ENCODE measurements around the gene GNPTG. TPM values are rescaled to one million over a fixed set of nuclear protein-coding genes. Genes with fewer than 3 reads are reported as not detected.

Gene GNPTG
- total and polyA plus RNA-seq, 2 donors (not counting 3 experiments of a cell fraction or from before 2014, with no cell fraction given) = 51.6 to 109 TPM

DNA sequence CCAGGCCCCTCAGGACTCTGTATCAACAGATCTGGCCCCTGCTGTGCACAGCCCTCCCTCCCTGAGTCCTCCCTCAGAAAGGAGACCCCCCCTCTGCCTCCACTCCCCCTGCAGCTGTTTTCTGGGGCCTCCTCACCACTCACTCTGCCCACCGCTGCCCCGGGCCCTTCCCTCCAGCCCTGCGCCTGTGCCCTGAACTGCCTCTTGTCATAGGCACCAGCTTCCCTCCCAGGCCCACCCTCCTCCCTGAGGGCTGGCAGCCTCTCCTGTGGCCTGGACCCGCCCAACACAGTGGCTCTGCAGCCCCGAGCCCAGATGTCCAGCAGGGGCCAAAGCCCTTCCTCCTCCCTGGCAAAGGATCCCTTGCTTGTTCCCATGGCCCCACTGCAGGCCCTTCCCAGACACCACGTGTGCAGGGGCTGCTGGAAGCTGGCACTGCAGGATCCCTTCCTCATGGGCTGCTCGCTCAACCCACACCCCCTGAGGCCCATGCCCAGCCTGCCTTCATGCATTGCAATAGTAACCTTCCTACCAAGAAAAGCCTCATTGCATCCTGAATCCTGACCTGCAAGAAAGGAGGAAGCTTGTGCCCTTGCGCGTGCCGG lies 25.8 kb downstream of the GNPTG start:
- peaks cover 12% of the 10 kb centered on the region for H3K4me1 ChIP-seq (ENCODE audit: control insufficient read depth, extremely low read depth, insufficient read depth, low read length)
- H4K20me1 ChIP-seq (replicated peaks; ENCODE audit: control insufficient read depth, extremely low read depth, insufficient read depth, low read length) = no peaks in the 10 kb centered on the region
- no peak for TF ChIP-seq POLR2AphosphoS5 (IDR thresholded peaks at IDR 0.05; ENCODE audit: insufficient read depth, low read depth, low read length)
- TF ChIP-seq EZH2 (IDR thresholded peaks at IDR 0.05; ENCODE audit: borderline replicate concordance, low read depth, low read length, severe bottlenecking) = no peak
- TF ChIP-seq POLR2A (IDR thresholded peaks at IDR 0.05; ENCODE audit: low read depth, low read length) = no peak
- no peak for TF ChIP-seq FOS (IDR thresholded peaks at IDR 0.05; ENCODE audit: borderline replicate concordance, insufficient read depth, low read length)
- no peak for TF ChIP-seq MYC (IDR thresholded peaks at IDR 0.05; ENCODE audit: low read depth, low read length)
- TF ChIP-seq, protein P1, sequence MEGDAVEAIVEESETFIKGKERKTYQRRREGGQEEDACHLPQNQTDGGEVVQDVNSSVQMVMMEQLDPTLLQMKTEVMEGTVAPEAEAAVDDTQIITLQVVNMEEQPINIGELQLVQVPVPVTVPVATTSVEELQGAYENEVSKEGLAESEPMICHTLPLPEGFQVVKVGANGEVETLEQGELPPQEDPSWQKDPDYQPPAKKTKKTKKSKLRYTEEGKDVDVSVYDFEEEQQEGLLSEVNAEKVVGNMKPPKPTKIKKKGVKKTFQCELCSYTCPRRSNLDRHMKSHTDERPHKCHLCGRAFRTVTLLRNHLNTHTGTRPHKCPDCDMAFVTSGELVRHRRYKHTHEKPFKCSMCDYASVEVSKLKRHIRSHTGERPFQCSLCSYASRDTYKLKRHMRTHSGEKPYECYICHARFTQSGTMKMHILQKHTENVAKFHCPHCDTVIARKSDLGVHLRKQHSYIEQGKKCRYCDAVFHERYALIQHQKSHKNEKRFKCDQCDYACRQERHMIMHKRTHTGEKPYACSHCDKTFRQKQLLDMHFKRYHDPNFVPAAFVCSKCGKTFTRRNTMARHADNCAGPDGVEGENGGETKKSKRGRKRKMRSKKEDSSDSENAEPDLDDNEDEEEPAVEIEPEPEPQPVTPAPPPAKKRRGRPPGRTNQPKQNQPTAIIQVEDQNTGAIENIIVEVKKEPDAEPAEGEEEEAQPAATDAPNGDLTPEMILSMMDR (IDR thresholded peaks at IDR 0.05; ENCODE audit: extremely low read depth in 1 of 2, insufficient read depth in 1 of 2, low read depth in 1 of 2, low read length in 2 of 2) = no peak
- no peak for TF ChIP-seq GATA2 (IDR thresholded peaks at IDR 0.05; ENCODE audit: insufficient read depth, insufficient read length, low read depth, low read length)
- no peak for TF ChIP-seq JUN (IDR thresholded peaks at IDR 0.05; ENCODE audit: borderline replicate concordance, insufficient read depth, insufficient read length, low read depth)
- TF ChIP-seq, protein P2, sequence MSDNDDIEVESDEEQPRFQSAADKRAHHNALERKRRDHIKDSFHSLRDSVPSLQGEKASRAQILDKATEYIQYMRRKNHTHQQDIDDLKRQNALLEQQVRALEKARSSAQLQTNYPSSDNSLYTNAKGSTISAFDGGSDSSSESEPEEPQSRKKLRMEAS (IDR thresholded peaks at IDR 0.05; ENCODE audit: insufficient read depth, insufficient read length) = no peak
- H3K27me3 ChIP-seq (ENCODE audit: control insufficient read depth in 2 of 2, insufficient read depth in 2 of 2, low read length in 2 of 2) = no peaks in the 10 kb centered on the region
- dilution Hi-C loops (cut with MboI; ENCODE audit: extremely low pct_ligation_motif_present, low sequenced_read_pairs) (no loop called here), intact Hi-C loops (cut with micrococcal nuclease) (loop anchor here (5.0 kb wide), 1 partner anchor 330 kb away; the partner anchor contains the start of gene MAPK8IP3)
- peaks cover 24% of the 10 kb centered on the region for H3K79me2 ChIP-seq (ENCODE audit: control insufficient read depth, insufficient read depth, low read length)
- H3K36me3 ChIP-seq (ENCODE audit: control insufficient read depth in 2 of 2, extremely low read depth in 1 of 2, insufficient read depth in 2 of 2, low read length in 2 of 2) = peaks cover 0 to 3% of the 10 kb centered on the region in 2 experiments
- ChIA-PET CTCF (interaction anchor here (0.6 to 4.3 kb wide), 4 partner anchors 9 to 238 kb away, joined by 3 to 24 read pairs (median 3); no protein-coding TSS in a partner anchor), POLR2A (interaction anchor here (0.5 kb wide), 1 partner anchor 9 kb away, joined by 3 read pairs; no protein-coding TSS in a partner anchor)
- no peak overlapping the region for H3K4me2 ChIP-seq (ENCODE audit: insufficient read depth, low read length)
- BruUV-seq (replicated peaks) = no TSS peak
- FAIRE-seq (no peak), DNase-seq (ENCODE audit: low read depth, low spot score) (no peak)
- no peaks in the 10 kb centered on the region for H3K9me1 ChIP-seq (replicated peaks; ENCODE audit: control insufficient read depth, extremely low read depth, insufficient read depth, low read length)
- H3K4me3 ChIP-seq (replicated peaks in 1 of 3; ENCODE audit: insufficient read depth in 1 of 3, low read depth in 1 of 3, low read length in 3 of 3) = no peak overlapping the region
- no peak overlapping the region for H2AFZ ChIP-seq (ENCODE audit: low read depth, low read length)
- H3K27ac ChIP-seq (ENCODE audit: insufficient read depth, low read depth, low read length) = no peak overlapping the region
- no peaks in the 10 kb centered on the region for H3K9me3 ChIP-seq (replicated peaks; ENCODE audit: control insufficient read depth, insufficient read depth, low read length)
- H3K9ac ChIP-seq (replicated peaks; ENCODE audit: extremely low read depth, insufficient read depth, low read length) = no peak overlapping the region
